SK-N-SH treated with all-trans-retinoic acid at 6 μM for 48 hours (cell line): ENCODE measurements around the gene DERL3.

Experiments used
- ATAC-seq: fragments of 200-7000 bp; cut with Tn5 transposase; 3 replicates; pipeline ENCODE4 v1.9.1; 2020; ENCODE audit warnings: mild to moderate bottlenecking, moderate library complexity
- ARNTL ChIP-seq: fragments of 450-650 bp; formaldehyde crosslinking; IDR thresholded peaks from 2 replicates; pipeline ENCODE4 v1.5.0; 2020; ENCODE audit warnings: low read depth, mild to moderate bottlenecking, moderate library complexity, borderline replicate concordance
- BACH2 ChIP-seq: fragments of 250-450 bp; sonication (Bioruptor Pico); IDR thresholded peaks from 2 replicates; pipeline ENCODE4 v1.9.0; 2021; ENCODE audit warnings: mild to moderate bottlenecking, borderline replicate concordance
- CSDC2 ChIP-seq: fragments of 250-450 bp; sonication (Bioruptor Pico); IDR thresholded peaks from 2 replicates; pipeline ENCODE4 v1.5.0; 2020; ENCODE audit warnings: mild to moderate bottlenecking, moderate library complexity
- CSRNP3 ChIP-seq: fragments of 250-450 bp; sonication (Bioruptor Pico); IDR thresholded peaks from 2 replicates; pipeline ENCODE4 v1.5.1; 2021; ENCODE audit warnings: mild to moderate bottlenecking, moderate library complexity
- ESRRG ChIP-seq: fragments of 250-450 bp; sonication (Bioruptor Pico); IDR thresholded peaks from 2 replicates; pipeline ENCODE4 v1.6.1; 2021; ENCODE audit warnings: mild to moderate bottlenecking
- GLIS3 ChIP-seq: fragments of 250-450 bp; sonication (Bioruptor Pico); IDR thresholded peaks from 2 replicates; pipeline ENCODE4 v1.5.0; 2020; ENCODE audit warnings: mild to moderate bottlenecking, moderate library complexity
- ISL1 ChIP-seq: fragments of 250-450 bp; sonication (Bioruptor Pico); IDR thresholded peaks from 2 replicates; pipeline ENCODE4 v2.1.2; 2022; ENCODE audit warnings: mild to moderate bottlenecking, moderate library complexity
- OSR1 ChIP-seq: fragments of 250-450 bp; sonication (Bioruptor Pico); IDR thresholded peaks from 2 replicates; pipeline ENCODE4 v1.8.0; 2022; ENCODE audit warnings: moderate library complexity, mild to moderate bottlenecking, inconsistent platforms
- PATZ1 ChIP-seq: fragments of 250-450 bp; sonication (Bioruptor Pico); IDR thresholded peaks from 2 replicates; pipeline ENCODE4 v1.8.0; 2020; ENCODE audit warnings: mild to moderate bottlenecking, moderate library complexity, borderline replicate concordance
- POU6F1 ChIP-seq: fragments of 250-450 bp; sonication (Bioruptor Pico); IDR thresholded peaks from 2 replicates; pipeline ENCODE4 v1.8.0; 2021; ENCODE audit warnings: low read depth, mild to moderate bottlenecking, moderate library complexity, borderline replicate concordance
- RARB ChIP-seq: fragments of 250-450 bp; sonication (Bioruptor Pico); IDR thresholded peaks from 2 replicates; pipeline ENCODE4 v1.8.0; 2021; ENCODE audit warnings: mild to moderate bottlenecking, moderate library complexity
- SNAI2 ChIP-seq: fragments of 250-450 bp; sonication (Bioruptor Pico); IDR thresholded peaks from 2 replicates; pipeline ENCODE4 v1.5.0; 2020; ENCODE audit warnings: mild to moderate bottlenecking, moderate library complexity
- TOX ChIP-seq: fragments of 250-450 bp; sonication (Bioruptor Pico); IDR thresholded peaks from 2 replicates; pipeline ENCODE4 v1.8.0; 2021; ENCODE audit warnings: mild to moderate bottlenecking, moderate library complexity, borderline replicate concordance
- TSHZ2 ChIP-seq: fragments of 250-450 bp; sonication (Bioruptor Pico); IDR thresholded peaks from 2 replicates; pipeline ENCODE4 v1.5.0; 2020; ENCODE audit warnings: mild to moderate bottlenecking, moderate library complexity
- ZC3H10 ChIP-seq: fragments of 250-450 bp; sonication (Bioruptor Pico); IDR thresholded peaks from 2 replicates; pipeline ENCODE4 v1.5.1; 2021; ENCODE audit warnings: mild to moderate bottlenecking, moderate library complexity
- ZFP3 ChIP-seq: fragments of 250-450 bp; sonication (Bioruptor Pico); IDR thresholded peaks from 2 replicates; pipeline ENCODE4 v1.5.0; 2020; ENCODE audit warnings: mild to moderate bottlenecking, moderate library complexity
- ZFP30 ChIP-seq: fragments of 450-650 bp; formaldehyde crosslinking; IDR thresholded peaks from 2 replicates; pipeline ENCODE4 v1.5.0; 2022; ENCODE audit warnings: mild to moderate bottlenecking, moderate library complexity
- ZNF565 ChIP-seq: fragments of 450-650 bp; formaldehyde crosslinking; conservative IDR thresholded peaks from 2 replicates; pipeline ENCODE4 v1.5.0; 2020; ENCODE audit warnings: low read depth, mild to moderate bottlenecking, moderate library complexity
- ZNF70 ChIP-seq: fragments of 450-650 bp; formaldehyde crosslinking; IDR thresholded peaks from 2 replicates; pipeline ENCODE4 v1.5.0; 2020; ENCODE audit warnings: mild to moderate bottlenecking, moderate library complexity
- ZNF8 ChIP-seq: fragments of 450-650 bp; formaldehyde crosslinking; IDR thresholded peaks from 2 replicates; pipeline ENCODE4 v1.5.0; 2020; ENCODE audit warnings: mild to moderate bottlenecking, moderate library complexity

DERL3 gene

GRCh38 chr22:23831261-23831660 lies 7.5 kb downstream of the DERL3 start:
- no peak for ATAC-seq
- TF ChIP-seq CSDC2 (CRISPR knock-in tag) (no peak), ZFP3 (no peak), SNAI2 (CRISPR knock-in tag) (no peak), ESRRG (CRISPR knock-in tag) (no peak), ZFP30 (no peak), ISL1 (no peak), CSRNP3 (CRISPR knock-in tag) (no peak), RARB (no peak), ZNF70 (CRISPR knock-in tag) (no peak), OSR1 (no peak), ZC3H10 (CRISPR knock-in tag) (no peak), ARNTL (CRISPR knock-in tag) (no peak), PATZ1 (no peak), BACH2 (CRISPR knock-in tag) (no peak), TSHZ2 (CRISPR knock-in tag) (no peak), ZNF8 (CRISPR knock-in tag) (no peak), TOX (CRISPR knock-in tag) (no peak), POU6F1 (CRISPR knock-in tag) (no peak), GLIS3 (CRISPR knock-in tag) (no peak), ZNF565 (CRISPR knock-in tag) (no peak)

- peak; percentile 64 for ATAC-seq
- TF ChIP-seq GLIS3 (CRISPR knock-in tag): no peak
- peak; percentile 100 for TF ChIP-seq ZNF8 (CRISPR knock-in tag)
- peak; percentile 86 for TF ChIP-seq ZNF70 (CRISPR knock-in tag)
- no peak for TF ChIP-seq ARNTL (CRISPR knock-in tag)
- TF ChIP-seq CSDC2 (CRISPR knock-in tag): 0 out of 2 replicates have a peak, but pooled peaks have one; percentile 21
- no peak for TF ChIP-seq ZC3H10 (CRISPR knock-in tag)
- peak; percentile 88 for TF ChIP-seq ZFP3
These were observed 8.9 kb downstream of the DERL3 start for GRCh38 chr22:23829845-23830372.

- no peak for ATAC-seq
- TF ChIP-seq ZNF70 (CRISPR knock-in tag) (no peak), PATZ1 (no peak), TSHZ2 (CRISPR knock-in tag) (no peak), ISL1 (no peak), POU6F1 (CRISPR knock-in tag) (no peak), ZNF8 (CRISPR knock-in tag) (no peak), RARB (no peak), ESRRG (CRISPR knock-in tag) (no peak), CSDC2 (CRISPR knock-in tag) (no peak), TOX (CRISPR knock-in tag) (no peak)
These were observed 9.8 kb downstream of the DERL3 start for GRCh38 chr22:23828800-23829680.
